GM15510 (cell line): ENCODE data around the gene LBP.

Experiments
- POLR2A ChIP-seq: IDR thresholded peaks from 3 replicates; pipeline ENCODE4 v1.6.1; 2011; ENCODE audit warnings: borderline replicate concordance; ENCODE audit not compliant: insufficient read length; ENCODE audit errors: extremely low read depth

Gene LBP

GRCh38 chr20:38363004-38363747, 16.9 kb downstream of the LBP start:
- TF ChIP-seq POLR2A = no peak

GRCh38 chr20:38369389-38369788, 23.1 kb downstream of the LBP start:
- TF ChIP-seq POLR2A = no peak

DNA sequence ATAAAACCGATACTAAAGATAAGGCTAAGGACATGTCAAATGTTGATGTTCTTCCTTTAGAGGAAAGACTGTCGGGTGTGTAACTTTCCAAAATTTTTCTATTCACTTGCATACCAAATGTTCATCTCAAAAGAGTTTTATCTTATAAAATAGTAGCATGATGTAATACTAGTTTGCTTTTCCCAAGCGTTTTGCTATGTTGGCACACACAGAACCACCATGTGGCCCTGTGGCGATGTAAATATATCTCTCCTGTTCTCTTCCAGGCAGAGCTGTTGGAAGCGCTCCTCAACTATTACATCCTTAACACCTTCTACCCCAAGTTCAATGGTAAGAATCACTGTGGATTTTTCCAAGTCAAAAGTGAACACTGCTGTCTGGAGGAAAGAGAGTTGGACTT, 26.5 kb downstream of the LBP start:
- no peak for TF ChIP-seq POLR2A

DNA sequence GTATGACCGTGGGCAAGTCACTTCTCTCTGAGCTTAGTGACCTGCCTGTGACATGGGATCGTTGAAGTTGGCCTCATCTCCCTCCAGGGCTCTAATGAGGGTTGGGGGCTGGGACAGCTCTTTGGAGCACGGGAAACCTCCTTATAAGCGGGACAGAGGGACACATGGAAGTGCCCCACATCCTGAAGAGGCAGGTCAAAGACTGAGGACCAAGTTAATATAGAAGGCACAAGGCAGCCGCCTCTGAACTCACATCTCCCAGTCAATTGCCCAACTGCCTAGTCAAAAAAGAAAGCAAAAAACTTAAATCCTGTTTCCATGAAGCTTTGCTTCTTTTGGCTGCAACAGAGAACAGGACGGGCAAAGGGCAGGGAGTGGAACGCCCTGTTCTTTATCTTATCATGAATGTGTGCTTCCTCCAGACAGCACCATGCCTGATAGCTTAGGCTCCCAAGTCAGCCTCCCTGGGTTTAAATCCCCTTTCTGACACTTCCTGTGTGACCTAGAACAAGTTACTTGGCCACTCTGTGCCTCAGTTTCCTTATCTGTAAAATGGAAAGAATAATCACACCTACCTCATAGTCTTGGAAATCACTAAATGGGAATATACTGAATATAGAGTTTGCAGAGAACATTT, 27.1 kb downstream of the LBP start:
- no peak for TF ChIP-seq POLR2A

DNA sequence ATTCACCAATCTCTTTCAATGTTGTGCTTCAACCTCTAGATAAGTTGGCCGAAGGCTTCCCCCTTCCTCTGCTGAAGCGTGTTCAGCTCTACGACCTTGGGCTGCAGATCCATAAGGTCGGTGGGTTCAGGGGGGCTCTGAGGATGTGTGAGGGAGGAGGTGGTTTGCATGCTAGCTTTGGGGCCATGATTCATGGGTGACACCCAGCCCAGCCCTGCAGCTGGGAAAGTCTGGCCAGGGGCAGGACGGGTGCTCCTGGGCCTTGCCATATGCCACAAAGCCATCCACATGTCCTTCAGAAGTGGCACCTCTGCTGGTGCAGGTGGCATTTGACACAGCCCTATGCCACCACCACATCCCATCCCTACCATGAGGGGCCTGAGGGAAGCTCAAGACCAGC, 27.6 kb downstream of the LBP start:
- TF ChIP-seq POLR2A = no peak

- no peak for TF ChIP-seq POLR2A
These were observed 30.9 kb downstream of the LBP start for GRCh38 chr20:38377039-38377685.

DNA sequence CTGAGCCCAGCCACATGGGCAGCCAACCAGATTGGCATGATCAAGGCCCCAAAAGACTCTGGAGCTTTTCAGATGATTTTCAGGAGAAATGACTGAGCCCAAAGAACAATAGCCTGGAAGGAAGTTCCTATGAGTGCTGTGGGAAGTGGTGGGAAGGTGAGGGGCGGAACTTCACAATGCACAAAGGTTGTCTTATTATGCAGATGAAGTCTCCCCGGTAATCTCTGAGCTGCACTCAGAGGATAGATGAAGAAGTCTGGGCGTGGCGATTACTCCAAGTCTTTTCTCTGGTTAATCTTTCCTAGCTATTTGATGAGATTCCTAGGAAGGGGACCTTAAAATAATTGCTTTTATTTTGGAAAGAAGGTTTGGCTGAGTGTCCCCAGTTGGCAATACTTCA, 36.9 kb downstream of the LBP start:
- no peak for TF ChIP-seq POLR2A

- TF ChIP-seq POLR2A = no peak
These were observed 39.7 kb downstream of the LBP start for GRCh38 chr20:38386004-38386403.

DNA sequence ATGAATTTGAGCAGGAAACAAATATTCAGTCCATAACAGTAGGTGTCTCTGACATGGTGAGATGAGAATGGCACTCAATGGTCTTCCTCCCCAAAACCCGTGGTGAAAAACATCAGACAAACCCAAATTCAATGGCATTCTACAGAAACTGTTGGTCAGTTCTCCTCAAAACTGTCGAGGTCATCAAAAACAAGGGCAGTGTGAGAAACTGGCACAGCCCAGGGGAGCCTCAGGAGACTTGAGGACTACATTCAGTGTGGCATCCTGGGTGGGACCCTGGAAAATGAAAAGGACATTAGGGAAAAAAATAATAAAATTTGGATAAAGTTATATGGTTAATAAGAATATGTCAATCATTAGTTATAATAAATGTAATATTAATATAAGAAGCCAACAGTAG, 40.6 kb downstream of the LBP start:
- no peak for TF ChIP-seq POLR2A

GRCh38 chr20:38387953-38388352, 41.7 kb downstream of the LBP start:
- no peak for TF ChIP-seq POLR2A

DNA sequence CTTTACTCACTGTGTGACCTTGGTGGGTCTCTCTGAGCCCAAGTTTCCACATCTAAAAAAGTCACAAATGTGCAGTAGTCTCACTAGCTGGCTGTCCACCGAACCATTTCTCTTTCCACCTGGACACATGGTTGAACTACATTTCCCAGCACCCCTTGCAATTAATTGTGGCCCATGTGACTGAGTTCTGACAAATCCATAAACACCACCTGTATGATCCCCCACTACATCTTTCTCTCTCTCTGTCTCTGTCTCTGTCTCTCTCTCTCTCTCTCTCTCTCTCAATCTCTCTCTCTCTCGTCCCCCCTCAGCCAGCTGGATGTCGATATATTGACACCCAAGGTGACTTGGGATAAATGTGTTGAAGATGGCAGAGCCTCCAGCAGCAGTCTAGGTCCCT, 46.1 kb downstream of the LBP start:
- TF ChIP-seq POLR2A = no peak

DNA sequence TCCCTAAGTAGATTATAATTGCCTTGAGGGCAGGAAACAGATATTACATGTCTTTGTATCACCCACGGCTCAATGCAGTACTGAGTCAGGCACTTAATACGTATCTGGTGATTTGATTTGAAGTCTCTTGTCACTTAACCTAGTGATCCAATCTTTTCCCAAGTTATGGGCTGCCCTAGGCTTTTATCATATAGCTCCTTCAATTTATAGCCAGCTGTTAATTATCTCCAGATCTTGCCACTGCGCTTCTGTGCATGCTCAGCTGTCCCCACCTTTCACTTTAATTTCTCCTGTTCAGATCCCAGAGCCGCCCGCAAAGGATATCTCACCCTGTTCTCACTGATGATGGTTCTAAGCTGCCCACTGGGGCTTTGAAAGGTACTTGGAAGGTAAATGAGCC, 47.0 kb downstream of the LBP start:
- TF ChIP-seq POLR2A = no peak

DNA sequence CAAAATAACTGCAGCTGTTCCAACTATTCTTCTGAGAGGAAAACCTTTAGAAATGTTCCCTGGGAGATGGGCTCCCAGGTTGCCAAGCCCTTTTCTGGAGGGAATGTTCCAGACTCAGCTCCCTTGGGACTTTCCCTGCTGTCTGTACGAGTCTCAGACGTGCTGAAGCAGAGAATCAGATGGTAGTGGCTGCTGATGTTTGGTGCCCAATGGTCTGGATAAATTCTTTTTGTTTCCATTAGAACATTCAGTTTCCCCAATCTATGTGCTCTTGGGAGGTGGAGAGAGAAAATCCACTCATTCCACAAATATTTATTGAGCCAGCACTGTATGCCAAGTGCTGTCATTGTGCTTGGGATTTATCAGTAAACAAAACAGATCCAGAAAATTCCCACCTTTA, 48.9 kb downstream of the LBP start:
- TF ChIP-seq POLR2A = no peak

GRCh38 chr20:38402089-38402488, 55.8 kb downstream of the LBP start:
- no peak for TF ChIP-seq POLR2A

GRCh38 chr20:38402816-38403215, 56.5 kb downstream of the LBP start:
- TF ChIP-seq POLR2A = no peak

DNA sequence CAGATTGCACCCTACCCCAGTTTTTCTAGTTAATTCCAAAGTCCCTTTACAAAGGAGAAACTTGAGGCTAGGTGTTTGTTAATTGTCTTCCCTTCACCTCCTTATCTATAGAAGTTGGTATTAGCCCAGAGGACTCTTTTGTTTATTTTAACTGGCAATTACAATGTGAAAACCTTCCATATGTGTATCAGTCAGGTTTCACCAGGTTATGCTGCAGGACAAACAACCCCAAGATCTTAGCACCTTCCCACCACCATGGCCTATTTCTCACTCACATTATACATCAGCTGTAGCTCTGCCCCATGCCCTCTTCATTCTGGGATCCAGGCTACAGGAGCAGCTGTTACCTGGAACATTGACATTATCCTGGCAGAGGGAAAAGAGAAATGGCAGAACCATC, 57.7 kb downstream of the LBP start:
- TF ChIP-seq POLR2A = no peak

- no peak for TF ChIP-seq POLR2A
These were observed 58.9 kb downstream of the LBP start for GRCh38 chr20:38405132-38405531.

GRCh38 chr20:38406476-38406875, 60.2 kb downstream of the LBP start:
- no peak for TF ChIP-seq POLR2A
